GM21447 (cell line): ENCODE measurements around the gene PDE1C.

ENCODE experiments used
- ATAC-seq: cut with Tn5 transposase; IDR thresholded peaks from one replicate; pipeline ENCODE4 v1.9.1; 2021; ENCODE audit not compliant: unreplicated experiment

Gene PDE1C

DNA sequence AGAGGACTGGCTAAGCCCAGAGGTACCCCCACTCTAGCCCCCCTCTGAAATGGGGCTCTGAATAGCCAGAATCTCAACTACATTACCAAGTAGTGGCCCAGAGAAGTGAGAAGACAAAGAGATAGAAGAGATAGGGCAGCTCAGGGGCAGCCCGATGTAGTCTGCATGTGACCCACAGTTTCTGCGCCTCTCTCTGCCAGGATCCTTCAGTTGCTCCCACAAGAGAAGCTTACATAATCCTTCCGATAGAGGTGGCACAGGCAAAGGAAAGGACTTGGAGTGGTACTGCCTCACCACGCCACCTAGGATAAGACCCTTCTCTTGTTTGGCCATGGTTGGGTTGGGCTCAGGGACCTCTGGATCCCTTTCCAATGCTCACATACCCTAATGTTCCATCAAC, 5.4 kb upstream of the PDE1C start:
- ATAC-seq = no peak

DNA sequence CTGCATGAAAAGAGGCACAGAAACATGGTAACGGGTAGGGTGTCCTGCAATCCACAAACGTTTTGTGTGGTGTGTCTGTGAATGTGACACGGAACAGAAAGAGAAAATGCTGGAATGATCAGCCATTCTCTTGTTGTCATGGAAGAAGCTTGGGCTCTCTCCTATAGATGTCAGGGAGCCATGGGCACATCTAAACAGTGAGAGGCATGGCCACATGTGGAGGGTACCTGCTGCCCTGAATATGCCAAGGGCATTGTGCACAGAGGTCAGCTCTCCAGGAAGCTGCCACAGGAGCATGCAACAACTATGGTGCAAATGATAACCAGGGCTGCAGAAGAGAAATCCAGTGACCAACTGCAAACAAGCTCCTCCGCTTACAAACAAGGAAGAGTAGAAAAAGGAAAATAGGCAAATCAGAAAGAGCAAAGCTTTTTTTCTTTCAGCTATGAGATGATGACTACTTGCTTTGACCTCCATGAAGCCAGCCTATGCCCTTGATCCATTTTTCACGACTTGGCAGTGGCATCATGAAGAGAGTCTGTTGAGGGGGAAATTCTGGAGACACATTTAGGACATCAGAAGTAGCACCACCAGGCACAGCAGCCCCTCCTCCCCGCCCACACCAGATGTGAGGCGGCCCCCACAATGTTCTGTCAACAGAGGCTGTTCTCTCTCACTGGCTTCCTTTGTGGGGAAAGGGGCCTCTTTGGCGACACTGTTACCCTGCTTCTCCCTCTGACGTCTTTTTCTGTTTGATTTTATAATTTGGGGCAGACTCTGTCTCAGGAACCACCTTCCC, 4.8 kb upstream of the PDE1C start:
- no peak for ATAC-seq

DNA sequence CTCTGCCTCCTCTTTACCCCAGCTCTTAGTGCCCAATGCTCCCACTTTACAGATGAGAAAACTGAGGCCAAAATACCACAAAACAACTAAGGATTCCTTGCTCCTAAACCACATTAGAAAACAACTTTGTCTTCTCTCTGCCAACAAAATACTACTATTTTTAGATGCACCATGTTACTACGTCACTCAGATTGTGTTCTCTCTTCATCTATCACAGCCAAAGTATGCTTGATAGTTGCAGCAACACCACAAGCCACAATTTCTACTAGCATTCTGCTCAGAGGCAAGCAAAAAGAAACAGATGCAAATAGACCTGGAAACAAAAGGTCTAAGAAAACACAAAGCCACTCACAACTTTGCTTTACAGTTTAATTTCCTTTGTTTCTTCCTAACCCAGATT, 3.3 kb upstream of the PDE1C start:
- no peak for ATAC-seq

DNA sequence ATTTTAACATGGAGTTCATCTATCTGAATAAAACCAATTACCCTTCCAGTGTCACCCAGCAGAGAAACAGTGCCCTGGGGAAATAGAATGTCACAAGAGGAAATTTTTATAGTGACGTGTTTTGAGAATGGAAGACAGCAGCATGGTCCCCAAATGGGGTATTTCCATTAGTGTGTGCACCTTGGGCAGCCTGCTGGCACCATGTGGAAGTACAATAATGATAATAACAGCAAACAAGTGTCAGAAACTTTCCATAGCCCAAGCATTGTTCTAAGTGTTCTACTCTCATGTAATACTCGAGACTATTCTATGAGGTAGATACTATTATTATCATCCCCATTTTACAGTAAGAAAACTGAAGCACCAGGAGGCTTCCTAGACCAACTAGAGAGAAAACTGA, 2.2 kb upstream of the PDE1C start:
- ATAC-seq = no peak

DNA sequence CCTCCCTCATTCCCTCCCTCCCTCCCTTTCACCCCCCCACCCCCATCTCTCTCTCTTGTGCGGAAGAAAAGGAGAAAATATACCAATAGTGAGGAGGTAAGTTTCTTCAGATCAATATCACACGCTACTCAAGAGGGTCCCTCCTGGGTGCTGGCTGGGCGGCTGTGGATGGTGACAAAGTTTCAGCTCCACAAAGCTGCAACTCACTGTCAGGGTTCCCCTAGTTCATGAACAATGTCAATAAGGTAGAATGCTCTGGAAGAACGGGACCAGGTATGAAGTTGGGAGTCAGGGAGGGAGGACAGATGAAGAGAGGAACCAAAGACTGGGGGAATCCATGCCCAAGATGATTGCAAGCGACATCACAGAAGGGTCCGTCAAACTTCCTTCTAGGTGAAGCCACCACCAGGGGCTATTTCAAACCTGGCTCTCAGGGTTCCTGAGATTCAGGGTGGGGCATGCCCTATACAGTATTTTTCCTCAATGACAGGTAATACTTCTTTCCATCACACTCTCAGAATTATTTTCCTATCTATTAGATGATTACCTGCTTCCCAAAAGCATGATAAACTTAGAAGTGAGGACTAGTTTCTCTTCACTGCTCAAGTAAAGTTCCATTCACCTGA, 1.4 kb upstream of the PDE1C start:
- no peak for ATAC-seq

DNA sequence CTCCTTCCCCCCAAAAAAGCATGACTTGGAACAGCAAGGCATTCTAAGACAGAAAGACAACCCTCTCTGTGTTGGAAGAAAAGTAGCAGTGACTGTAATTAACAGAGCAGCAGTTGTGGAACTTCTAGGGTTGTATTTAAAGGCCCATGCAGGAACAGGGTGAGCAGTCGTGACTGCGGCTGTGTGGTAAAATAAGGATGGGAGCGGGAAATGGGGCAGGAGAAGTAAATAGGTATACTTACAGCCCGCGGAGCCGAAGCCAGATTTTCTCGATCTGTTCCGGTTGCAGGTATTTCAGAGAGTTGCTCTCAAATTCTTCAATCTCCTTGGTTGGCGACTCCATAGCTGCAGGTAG, 179 bp downstream of the PDE1C start:
- ATAC-seq = no peak

DNA sequence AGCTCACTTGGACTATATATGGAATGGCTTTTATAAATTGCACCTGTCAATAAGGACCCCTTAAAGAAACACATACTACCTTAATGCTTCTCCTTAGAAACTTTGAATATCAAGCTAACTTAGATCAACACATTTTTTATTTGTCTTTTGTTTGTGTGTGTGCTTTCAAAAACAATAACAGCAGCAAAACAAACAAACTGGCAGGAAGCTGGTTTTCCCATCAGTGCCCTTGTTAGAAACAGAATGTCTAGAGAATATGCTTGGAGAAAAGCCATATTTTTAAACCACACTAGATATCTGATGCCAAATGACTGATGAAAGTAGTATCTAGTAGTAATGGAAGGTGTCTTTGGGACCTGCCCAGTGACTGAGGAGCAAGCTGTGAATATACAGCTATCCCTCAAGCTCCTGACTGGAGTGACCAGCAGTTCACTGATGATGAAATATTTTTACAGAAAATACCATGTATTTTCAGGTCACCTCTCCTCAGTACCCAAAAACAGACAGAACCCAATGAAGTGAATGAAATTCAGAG, 1.0 kb downstream of the PDE1C start:
- ATAC-seq = no peak

DNA sequence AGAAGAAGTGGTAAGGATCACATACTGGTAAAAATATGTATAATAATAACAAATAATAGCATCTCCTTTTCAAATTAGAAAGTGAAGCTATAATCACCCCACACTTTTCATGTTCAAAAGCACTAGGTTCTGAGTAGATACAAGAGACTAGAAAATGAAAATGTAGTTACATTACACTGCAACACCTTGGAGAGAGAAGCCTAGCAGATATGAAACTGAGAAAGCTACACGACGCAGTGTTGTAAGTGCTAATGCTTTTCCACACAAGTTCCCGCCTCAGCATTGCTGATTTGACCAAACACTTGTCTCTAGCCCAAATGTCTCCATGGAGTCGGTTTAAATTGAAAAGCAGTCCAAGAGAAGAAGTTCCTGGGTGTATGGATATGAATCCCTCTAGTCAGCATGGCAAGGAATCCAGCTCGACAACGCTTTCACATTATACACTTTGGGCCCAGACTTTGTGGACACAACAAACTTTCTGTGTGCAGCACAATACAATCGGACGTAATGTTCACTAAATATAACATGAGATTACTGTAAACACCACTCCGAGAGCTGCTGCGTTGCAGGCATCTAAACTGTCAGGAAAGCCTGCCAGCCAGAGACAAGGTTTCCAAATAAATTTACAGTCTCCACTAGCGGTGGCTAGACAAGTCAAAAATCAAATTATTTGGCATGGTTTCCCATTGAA, 1.7 kb downstream of the PDE1C start:
- no peak for ATAC-seq

DNA sequence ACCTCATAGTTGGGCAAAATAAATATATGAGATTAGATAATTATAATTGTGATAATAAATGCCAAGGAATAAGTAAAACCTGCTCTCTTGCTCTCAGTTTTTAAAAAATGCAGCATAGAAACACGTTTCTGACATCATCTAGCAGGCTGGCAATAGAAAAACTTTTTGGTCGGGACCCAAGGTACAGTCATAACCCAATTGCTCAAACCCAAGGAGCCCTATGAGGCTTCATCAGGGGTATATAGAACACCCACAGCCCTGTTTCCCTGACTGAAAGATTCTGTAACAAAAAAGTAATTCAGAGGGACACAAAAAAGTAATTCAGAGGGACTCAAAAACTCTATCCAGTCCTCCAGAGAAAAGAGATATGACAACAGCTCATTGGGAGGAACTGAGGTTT, 3.8 kb downstream of the PDE1C start:
- no peak for ATAC-seq

DNA sequence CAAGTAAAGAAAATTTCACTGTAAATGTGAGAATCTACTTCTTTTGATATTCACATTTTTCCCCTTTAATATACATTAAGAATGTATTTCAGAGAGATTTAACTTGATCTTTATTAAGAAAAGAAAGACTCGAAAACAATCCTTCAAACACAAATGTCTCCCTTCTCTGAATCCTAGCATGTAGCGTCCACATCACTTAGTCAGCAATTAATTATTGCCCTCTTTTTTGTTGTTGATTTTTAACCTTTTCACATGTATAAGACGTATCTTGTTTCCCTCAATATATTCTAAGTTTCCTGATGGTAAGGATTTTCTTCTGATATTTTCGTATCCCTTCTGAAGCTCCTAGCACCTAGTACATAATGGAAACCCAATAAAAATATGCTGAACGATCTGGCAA, 6.6 kb downstream of the PDE1C start:
- no peak for ATAC-seq

DNA sequence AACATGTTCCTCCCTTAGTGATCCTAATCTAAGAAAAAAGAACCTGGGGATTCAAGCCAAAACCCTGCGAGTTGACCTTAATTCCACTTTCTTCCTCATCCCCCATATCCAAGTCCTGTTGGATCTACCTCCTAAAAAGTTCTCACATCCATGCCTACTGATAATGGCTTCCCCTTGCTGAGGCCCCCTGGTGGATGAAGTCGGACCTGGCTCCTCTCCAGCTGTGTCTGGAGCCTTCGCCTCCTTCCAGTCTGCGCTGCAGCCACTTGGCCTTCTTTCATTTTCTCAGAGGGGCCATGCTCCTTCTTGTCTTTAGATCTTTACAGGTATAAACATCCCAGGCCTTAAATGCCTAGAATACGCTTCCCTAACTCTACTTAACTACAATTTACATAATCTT, 8.1 kb downstream of the PDE1C start:
- ATAC-seq = no peak

DNA sequence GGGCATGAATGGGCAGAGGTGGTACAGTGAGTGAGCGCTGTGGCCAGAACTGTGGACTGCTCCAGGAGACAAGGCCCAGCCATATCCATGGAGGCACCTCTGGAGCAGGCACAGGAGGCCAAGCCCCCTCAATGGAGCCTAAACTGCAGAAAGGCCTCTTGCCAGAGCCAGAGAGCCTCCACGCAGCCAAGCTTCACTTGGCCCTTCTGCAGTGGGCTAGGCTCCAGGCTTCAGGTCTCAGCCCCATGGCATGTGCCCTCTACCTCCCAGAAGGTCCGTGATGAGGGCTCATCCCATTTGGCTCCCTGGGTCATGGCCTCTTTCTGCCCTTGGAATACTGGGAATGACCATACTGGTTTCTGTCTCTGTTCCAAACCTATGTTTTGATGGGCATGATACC, 8.9 kb downstream of the PDE1C start:
- no peak for ATAC-seq

DNA sequence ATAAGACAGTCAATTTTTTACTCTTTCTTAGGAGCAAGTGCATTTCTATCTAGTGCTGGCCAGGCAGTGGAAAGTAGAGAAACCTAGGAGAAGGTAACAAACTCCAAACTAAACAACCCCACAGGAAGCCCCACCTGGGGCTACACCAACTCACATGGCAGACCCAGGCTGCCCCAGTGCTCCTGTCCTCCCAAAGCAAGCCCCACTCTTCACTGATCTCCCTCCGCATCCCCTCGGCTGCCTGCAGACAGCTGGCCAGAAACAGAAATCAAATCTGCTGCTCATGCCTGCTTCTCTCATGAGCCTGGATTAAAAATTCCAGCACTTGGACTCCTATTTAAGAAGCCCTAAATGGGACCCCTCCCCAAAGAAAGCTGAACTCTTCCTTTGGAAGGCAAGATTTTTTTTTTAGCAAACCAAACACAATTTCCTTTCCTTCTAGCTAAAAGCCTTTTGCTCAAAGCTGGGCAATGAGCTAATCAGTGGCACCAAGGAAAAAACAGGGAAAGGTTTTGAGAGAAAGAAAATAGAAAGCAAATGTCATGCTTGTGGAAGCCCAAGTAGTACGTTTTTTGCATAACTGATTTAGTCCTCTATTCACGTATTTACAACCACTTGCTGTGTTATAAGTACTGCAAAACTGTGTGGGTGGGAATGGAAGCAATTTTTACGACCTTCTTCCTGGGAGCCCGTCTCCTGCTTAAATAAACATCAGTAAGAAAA, 10.8 kb downstream of the PDE1C start:
- ATAC-seq = no peak

DNA sequence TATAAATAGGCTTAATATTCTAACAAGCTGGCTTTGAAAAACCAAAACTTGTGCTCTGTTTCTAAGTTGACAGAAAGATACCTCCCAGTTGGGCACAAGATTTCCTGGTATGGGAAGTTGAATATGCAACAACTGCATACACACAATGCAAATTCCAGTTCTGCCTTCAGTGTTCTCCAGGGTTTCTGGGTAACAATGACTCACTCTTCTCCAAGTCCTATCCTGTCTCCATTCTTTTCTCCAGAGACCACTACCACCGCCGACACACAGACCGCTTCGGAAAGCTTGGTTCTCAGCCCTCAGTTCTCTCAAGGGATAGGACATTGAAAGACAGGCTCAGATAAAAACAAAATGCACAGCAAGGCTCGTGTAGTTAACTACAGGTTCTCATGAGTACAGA, 12.2 kb downstream of the PDE1C start:
- no peak for ATAC-seq

DNA sequence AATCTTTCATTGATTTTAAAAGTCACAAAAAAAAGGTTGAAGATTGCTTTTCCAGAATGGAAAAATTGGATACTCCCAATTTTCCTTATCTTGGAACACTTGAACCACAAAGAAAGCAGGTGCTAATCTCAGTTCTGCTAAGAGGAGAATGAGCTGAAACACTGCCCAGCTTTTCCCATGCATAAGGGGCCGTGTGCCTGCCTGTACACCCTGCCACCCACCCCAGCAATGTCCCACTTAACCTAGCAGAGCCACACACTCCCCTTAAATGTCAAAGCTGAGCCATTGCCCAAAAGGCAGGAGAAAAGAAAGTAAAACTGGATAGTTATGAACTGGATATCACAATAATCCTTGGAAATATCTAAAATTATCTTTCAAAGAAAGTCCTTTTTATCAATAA, 13.4 kb downstream of the PDE1C start:
- ATAC-seq = no peak

DNA sequence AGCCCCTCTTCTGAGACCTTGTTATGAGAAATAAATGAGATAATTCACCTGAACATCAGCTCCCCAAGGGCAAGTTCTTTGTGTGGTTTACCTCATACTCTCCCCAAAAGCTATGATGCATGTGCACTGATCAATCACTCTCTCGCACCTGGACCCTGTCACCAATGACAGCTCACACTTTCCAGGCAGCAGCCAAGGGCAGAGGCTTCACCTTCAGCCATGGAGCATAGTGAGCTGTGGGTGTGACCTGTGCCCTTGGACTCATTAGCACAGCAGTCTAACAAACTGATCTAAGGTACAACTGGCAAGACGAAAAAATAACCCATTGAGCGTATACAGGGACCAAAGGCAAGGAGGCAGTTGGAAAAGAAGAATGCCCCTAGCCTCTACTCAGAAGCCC, 17.0 kb downstream of the PDE1C start:
- ATAC-seq = no peak

DNA sequence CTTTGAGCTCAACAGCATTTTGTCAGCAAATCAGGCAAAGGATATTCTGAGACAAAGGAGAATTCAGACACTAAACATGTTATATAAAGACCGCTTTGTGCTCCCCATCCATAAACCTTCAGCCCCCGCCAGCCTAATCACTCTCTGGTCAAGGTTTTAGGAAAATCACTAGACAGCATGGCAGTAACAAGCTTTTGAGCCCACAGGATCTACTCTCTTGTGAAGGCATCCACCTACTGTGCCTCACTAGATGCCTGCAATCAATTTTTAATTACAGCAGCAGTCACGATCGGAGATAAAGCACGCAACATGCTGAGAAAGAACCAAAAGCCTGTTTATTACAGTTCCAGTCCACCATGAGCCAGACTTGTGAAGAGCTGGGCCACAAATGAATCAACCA, 19.1 kb downstream of the PDE1C start:
- no peak for ATAC-seq

DNA sequence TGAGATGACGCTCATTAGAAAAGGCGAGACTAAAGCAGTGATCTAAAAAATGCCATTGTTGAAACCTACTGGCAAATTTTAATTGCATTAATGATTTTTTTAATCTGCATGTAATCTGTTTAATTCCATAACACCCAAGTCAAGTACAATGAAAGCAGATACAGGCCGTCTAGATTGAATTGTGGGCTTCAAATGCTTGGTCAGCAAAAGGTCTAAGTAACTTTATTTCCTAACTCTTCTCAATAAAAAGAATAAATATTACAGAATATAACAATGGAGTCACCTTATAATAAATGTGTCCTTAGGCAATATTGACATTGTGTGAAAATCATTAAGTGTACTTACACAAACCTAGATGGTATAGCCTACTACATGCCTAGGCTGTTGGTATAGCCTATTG, 20.6 kb downstream of the PDE1C start:
- no peak for ATAC-seq

DNA sequence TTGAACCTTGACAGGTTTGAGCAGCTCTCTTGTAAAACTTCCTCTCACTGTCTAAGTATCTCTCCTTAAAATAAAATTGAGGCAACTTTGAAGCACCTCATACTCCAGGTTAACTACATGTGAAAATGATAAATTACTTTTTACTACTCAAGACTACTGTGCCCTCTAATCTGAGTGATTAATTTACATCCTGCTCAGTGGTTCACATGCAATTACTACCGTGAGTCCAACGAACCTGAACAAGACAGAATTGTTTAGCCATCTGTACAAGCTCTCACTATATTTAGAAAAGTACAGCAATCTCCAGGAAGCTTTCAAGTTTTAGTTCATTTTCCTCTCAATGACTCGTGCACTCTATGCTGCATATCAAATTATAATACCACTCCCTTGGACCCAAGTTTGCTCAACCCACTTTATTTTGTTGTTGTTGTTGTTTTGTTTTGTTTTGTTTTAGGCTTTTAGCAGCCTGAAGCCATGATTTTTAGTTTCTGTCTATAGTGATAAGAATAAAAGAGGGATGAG, 21.2 kb downstream of the PDE1C start:
- peak; percentile 60 for ATAC-seq

DNA sequence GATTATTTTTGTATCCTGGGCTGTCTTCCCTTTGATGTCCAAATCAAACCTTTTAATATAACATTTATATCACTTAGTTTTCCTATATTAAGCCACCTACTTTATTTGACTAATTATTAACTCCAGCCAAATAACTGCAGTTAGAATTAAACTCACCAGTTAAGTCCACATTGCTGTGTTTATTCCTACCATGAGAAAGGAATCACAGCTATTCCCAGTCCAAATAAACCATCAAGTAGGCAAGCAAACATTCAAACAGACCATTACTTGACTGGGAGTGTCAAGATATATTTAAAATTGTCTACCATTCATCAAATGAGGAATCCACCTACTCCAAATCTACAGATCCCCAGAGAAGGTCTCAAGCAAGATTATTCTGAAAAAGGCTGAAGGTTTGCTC, 22.4 kb downstream of the PDE1C start:
- no peak for ATAC-seq

DNA sequence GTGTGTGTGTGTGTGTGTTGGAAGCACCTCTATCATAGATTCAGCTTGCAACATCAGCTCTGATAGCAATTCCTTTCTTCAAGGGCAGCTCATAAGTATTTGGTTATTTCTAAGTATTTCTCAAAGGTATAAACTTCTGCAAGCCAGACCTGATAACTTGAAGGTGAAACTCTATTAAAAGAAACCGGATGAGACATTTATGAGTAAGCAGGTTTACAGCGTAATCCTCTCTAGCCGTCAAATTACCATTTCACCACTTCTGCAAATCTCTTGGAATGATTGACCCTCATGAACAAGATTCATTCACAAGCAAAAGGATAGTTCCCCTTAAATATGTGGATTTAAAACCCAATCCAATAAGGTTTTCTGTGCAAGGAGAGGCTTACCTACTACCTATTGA, 23.1 kb downstream of the PDE1C start:
- ATAC-seq = peak; percentile 48
